ENCODE results near the gene CDYL.

The CDYL gene

GRCh38 chr6:4858194-4859015 lies 82.2 kb downstream of the CDYL start:
- no peak for TF ChIP-seq TAF1 (IDR thresholded peaks at IDR 0.05; ENCODE audit: low read depth)
- TF ChIP-seq, protein P1, sequence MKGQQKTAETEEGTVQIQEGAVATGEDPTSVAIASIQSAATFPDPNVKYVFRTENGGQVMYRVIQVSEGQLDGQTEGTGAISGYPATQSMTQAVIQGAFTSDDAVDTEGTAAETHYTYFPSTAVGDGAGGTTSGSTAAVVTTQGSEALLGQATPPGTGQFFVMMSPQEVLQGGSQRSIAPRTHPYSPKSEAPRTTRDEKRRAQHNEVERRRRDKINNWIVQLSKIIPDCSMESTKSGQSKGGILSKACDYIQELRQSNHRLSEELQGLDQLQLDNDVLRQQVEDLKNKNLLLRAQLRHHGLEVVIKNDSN (IDR thresholded peaks at IDR 0.05), result no peak
- TF ChIP-seq, protein P2, sequence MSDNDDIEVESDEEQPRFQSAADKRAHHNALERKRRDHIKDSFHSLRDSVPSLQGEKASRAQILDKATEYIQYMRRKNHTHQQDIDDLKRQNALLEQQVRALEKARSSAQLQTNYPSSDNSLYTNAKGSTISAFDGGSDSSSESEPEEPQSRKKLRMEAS (IDR thresholded peaks at IDR 0.05), result no peak
- TF ChIP-seq NFIC (IDR thresholded peaks at IDR 0.05), result no peak
- TF ChIP-seq REST (IDR thresholded peaks at IDR 0.05; ENCODE audit: low read depth), result no peak
- no peak for TF ChIP-seq EP300 (IDR thresholded peaks at IDR 0.05; ENCODE audit: borderline replicate concordance)
- no peak for TF ChIP-seq RAD21 (IDR thresholded peaks at IDR 0.05; ENCODE audit: low read depth)
- no peak for TF ChIP-seq ZBTB7A (IDR thresholded peaks at IDR 0.05; ENCODE audit: low read depth)
- TF ChIP-seq EGR1 (IDR thresholded peaks at IDR 0.05), result no peak
- TF ChIP-seq TEAD4 (IDR thresholded peaks at IDR 0.05), result no peak
- TF ChIP-seq FOXM1 (IDR thresholded peaks at IDR 0.05; ENCODE audit: borderline replicate concordance, low read depth), result no peak
- no peak for TF ChIP-seq YY1 (IDR thresholded peaks at IDR 0.05; ENCODE audit: low read depth)
- no peak for TF ChIP-seq CREB1 (IDR thresholded peaks at IDR 0.05; ENCODE audit: low read depth)
- TF ChIP-seq CEBPB (IDR thresholded peaks at IDR 0.05), result no peak
- TF ChIP-seq TCF12 (IDR thresholded peaks at IDR 0.05; ENCODE audit: low read depth), result no peak

DNA sequence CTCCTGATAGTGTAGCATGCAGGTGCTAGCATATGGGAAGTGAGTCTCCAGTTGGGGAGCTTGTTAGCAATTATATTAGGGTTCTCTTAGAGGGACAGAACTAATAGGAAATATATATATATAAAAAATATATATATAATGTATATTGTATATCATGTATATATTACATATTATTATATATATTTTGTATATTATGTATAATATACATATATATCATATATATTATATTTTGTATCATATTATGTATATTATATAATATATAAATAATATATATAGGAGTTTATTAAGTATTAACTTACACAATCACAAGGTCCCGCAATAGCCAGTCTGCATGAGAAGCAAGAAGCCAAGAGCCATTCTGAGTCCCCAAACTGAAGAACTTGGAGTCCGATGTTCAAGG lies 84.2 kb downstream of the CDYL start:
- no peak for TF ChIP-seq ZBTB7A (IDR thresholded peaks at IDR 0.05; ENCODE audit: low read depth)
- no peak for TF ChIP-seq CEBPB (IDR thresholded peaks at IDR 0.05)
- TF ChIP-seq CREB1 (IDR thresholded peaks at IDR 0.05; ENCODE audit: low read depth), result no peak
- TF ChIP-seq TCF12 (IDR thresholded peaks at IDR 0.05; ENCODE audit: low read depth), result no peak
- TF ChIP-seq, protein P2 (IDR thresholded peaks at IDR 0.05), result no peak
- TF ChIP-seq FOXM1 (IDR thresholded peaks at IDR 0.05; ENCODE audit: borderline replicate concordance, low read depth), result no peak
- TF ChIP-seq TAF1 (IDR thresholded peaks at IDR 0.05; ENCODE audit: low read depth), result no peak
- TF ChIP-seq EP300 (IDR thresholded peaks at IDR 0.05; ENCODE audit: borderline replicate concordance), result no peak
- TF ChIP-seq NFIC (IDR thresholded peaks at IDR 0.05), result no peak
- no peak for TF ChIP-seq RAD21 (IDR thresholded peaks at IDR 0.05; ENCODE audit: low read depth)
- TF ChIP-seq EGR1 (IDR thresholded peaks at IDR 0.05), result no peak
- no peak for TF ChIP-seq YY1 (IDR thresholded peaks at IDR 0.05; ENCODE audit: low read depth)
- TF ChIP-seq, protein P1 (IDR thresholded peaks at IDR 0.05), result no peak
- TF ChIP-seq TEAD4 (IDR thresholded peaks at IDR 0.05), result no peak
- no peak for TF ChIP-seq REST (IDR thresholded peaks at IDR 0.05; ENCODE audit: low read depth)

DNA sequence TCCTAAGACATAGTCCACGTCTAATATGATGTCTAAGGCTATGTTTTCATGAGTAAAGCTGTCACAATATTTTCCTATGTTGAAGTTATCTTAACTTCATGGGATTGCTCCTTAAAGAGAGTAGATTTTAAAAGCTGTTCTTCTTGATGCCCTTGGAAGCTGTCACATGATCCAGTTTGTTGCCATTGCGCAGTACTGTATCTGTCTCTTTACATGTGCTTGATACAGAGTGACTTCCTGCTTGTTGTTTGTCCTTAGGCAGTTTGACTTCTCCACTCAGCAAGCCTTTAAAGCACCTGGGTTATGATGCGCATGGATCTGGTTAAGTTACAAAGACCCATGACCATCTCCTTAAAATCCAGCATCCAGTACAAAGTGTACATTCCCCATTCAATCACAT lies 85.4 kb downstream of the CDYL start:
- TF ChIP-seq YY1 (IDR thresholded peaks at IDR 0.05; ENCODE audit: low read depth) (no peak), TEAD4 (IDR thresholded peaks at IDR 0.05) (no peak)

DNA sequence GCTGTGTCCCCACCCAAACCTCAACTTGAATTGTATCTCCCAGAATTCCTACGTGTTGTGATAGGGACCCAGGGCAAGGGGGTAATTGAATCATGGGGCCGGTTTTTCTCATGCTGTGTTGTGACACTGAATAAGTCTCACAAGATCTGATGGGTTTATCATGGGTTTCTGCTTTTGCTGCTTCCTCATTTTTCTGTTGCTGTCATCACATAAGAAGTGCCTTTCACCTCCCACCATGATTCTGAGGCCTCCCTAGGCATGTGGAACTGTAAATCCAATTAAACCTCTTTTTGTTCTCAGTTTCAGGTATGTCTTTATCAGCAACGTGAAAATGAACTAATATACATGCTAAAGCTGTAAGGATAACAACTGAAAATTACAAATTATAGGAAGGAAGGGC lies 88.3 kb downstream of the CDYL start:
- TF ChIP-seq RAD21 (IDR thresholded peaks at IDR 0.05; ENCODE audit: low read depth) (no peak), CREB1 (IDR thresholded peaks at IDR 0.05; ENCODE audit: low read depth) (no peak)
- TF ChIP-seq, protein P2 (IDR thresholded peaks at IDR 0.05), result no peak

- TF ChIP-seq YY1 (IDR thresholded peaks at IDR 0.05; ENCODE audit: low read depth) (no peak), TEAD4 (IDR thresholded peaks at IDR 0.05) (no peak), FOXM1 (IDR thresholded peaks at IDR 0.05; ENCODE audit: borderline replicate concordance, low read depth) (no peak), CEBPB (IDR thresholded peaks at IDR 0.05) (no peak), EGR1 (IDR thresholded peaks at IDR 0.05) (no peak)
Measured at GRCh38 chr6:4870821-4871494, 94.8 kb downstream of the CDYL start.

Data from Ishikawa (cell line).